B cell (primary cell): Measurements from ENCODE around the gene FRMPD1.

Experiments used
- CTCF ChIP-seq: fragments of 200-600 bp; IDR thresholded peaks from one replicate; pipeline ENCODE4 v1.8.0; 2022; ENCODE audit warnings: antibody characterized with exemption, mild to moderate bottlenecking
- EZH2 ChIP-seq: IDR thresholded peaks from 2 replicates; pipeline ENCODE4 v1.6.1; 2012; ENCODE audit warnings: borderline replicate concordance, low read depth, mild to moderate bottlenecking, moderate library complexity, low read length; ENCODE audit not compliant: insufficient read depth, poor library complexity, severe bottlenecking

GRCh38 chr9:37617161-37617560 is 33.6 kb upstream of the FRMPD1 start:
- TF ChIP-seq CTCF (no peak), EZH2 (no peak)
